PC-3 (cell line): Measurements from ENCODE around the gene IFI27L1.

Experiments used
- EZH2 ChIP-seq: fragments of 300-600 bp; sonication (generic); IDR thresholded peaks from one replicate; pipeline ENCODE4 v1.6.1; 2017; ENCODE audit warnings: antibody characterized with exemption, mild to moderate bottlenecking, low read length; ENCODE audit not compliant: unreplicated experiment
- EZH2phosphoT487 ChIP-seq: fragments of 300-600 bp; sonication (generic); IDR thresholded peaks from 2 replicates; pipeline ENCODE4 v1.6.1; 2018; ENCODE audit warnings: mild to moderate bottlenecking, antibody characterized with exemption, low read length, borderline replicate concordance
- TF ChIP-seq, protein P1 (sequence below): fragments of 300-600 bp; sonication (generic); conservative IDR thresholded peaks from 2 replicates; pipeline ENCODE4 v1.5.1; 2017; ENCODE audit warnings: antibody characterized with exemption, low read depth, mild to moderate bottlenecking, low read length

- TF ChIP-seq, protein P1, sequence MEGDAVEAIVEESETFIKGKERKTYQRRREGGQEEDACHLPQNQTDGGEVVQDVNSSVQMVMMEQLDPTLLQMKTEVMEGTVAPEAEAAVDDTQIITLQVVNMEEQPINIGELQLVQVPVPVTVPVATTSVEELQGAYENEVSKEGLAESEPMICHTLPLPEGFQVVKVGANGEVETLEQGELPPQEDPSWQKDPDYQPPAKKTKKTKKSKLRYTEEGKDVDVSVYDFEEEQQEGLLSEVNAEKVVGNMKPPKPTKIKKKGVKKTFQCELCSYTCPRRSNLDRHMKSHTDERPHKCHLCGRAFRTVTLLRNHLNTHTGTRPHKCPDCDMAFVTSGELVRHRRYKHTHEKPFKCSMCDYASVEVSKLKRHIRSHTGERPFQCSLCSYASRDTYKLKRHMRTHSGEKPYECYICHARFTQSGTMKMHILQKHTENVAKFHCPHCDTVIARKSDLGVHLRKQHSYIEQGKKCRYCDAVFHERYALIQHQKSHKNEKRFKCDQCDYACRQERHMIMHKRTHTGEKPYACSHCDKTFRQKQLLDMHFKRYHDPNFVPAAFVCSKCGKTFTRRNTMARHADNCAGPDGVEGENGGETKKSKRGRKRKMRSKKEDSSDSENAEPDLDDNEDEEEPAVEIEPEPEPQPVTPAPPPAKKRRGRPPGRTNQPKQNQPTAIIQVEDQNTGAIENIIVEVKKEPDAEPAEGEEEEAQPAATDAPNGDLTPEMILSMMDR: no peak
- TF ChIP-seq EZH2 (no peak), EZH2phosphoT487 (no peak)
Measured at GRCh38 chr14:94047581-94047980, 33.5 kb upstream of the IFI27L1 start.
